IPS DF 19.7 (cell line): ENCODE measurements around the gene BCL2L15.

Source experiments
- DNase-seq: peaks from one replicate; pipeline ENCODE4 v3.0.0-alpha.2; 2013; ENCODE audit warnings: low read depth, low spot score

Gene BCL2L15

GRCh38 chr1:113887402-113888175 lies at the start of gene BCL2L15:
Gene BCL2L15 (minus strand): TSS chr1:113887581. CDS start chr1:113887375, 206 bp downstream.
- no peak for DNase-seq

GRCh38 chr1:113937146-113937545 lies 49.8 kb upstream of the BCL2L15 start:
- DNase-seq, result no peak

- DNase-seq, result no peak
Measured at GRCh38 chr1:113935970-113936369, 48.6 kb upstream of the BCL2L15 start.

- DNase-seq, result no peak
Measured at GRCh38 chr1:113935176-113935575, 47.8 kb upstream of the BCL2L15 start.

GRCh38 chr1:113934511-113935055 lies 47.2 kb upstream of the BCL2L15 start:
- no peak for DNase-seq

GRCh38 chr1:113934006-113934405 lies 46.6 kb upstream of the BCL2L15 start:
- DNase-seq, result no peak

GRCh38 chr1:113931451-113931851 lies 44.1 kb upstream of the BCL2L15 start:
- no peak for DNase-seq

- DNase-seq, result no peak
Measured at GRCh38 chr1:113930499-113931161, 43.2 kb upstream of the BCL2L15 start.

- DNase-seq, result no peak
Measured at GRCh38 chr1:113929750-113930498, 42.5 kb upstream of the BCL2L15 start.

GRCh38 chr1:113928941-113929749 lies 41.8 kb upstream of the BCL2L15 start, which contains the start of gene HIPK1:
Gene HIPK1 (plus strand): TSS chr1:113929324.
- DNase-seq, result peak; percentile 74

GRCh38 chr1:113928187-113928930 lies 41.0 kb upstream of the BCL2L15 start:
- DNase-seq, result no peak

- DNase-seq, result no peak
Measured at GRCh38 chr1:113924473-113924872, 37.1 kb upstream of the BCL2L15 start.

- DNase-seq, result no peak
Measured at GRCh38 chr1:113922957-113923356, 35.6 kb upstream of the BCL2L15 start.

- DNase-seq, result no peak
Measured at GRCh38 chr1:113918243-113918642, 30.9 kb upstream of the BCL2L15 start.

GRCh38 chr1:113917400-113918082 lies 30.2 kb upstream of the BCL2L15 start:
- no peak for DNase-seq

- DNase-seq, result no peak
Measured at GRCh38 chr1:113916974-113917373, 29.6 kb upstream of the BCL2L15 start.

GRCh38 chr1:113913887-113914664 lies 26.7 kb upstream of the BCL2L15 start:
- DNase-seq, result no peak

GRCh38 chr1:113913312-113913668 lies 25.9 kb upstream of the BCL2L15 start:
- DNase-seq, result no peak
